ENCODE measurements around the gene LMF1. TPM values are rescaled to one million over a fixed set of nuclear protein-coding genes. Genes with fewer than 3 reads are reported as not detected.

LMF1 gene
- total RNA-seq, 3 donors from 2014 or later (not counting 1 experiment from before 2014, with no cell fraction given): 28.2 to 42.2 (median 41.2) TPM

DNA sequence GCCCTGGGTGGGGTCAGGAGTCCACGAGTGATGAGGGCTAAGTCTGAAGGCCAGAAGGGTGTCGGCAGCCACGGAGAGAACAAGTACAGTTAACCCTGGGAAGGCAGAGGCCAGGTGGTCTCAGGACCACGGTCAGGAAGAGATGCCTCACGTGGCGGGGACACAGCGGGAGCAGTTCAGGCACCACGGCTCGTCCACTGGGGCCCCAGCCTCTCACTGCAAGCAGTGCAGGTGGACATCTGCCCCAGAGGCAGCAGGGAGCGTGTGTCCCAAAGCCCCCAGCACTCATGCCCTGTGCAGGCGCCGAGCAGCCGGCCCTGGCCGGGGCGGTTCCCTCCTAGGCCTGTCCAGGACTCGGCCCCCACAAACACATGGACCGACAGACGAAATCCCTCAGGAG lies 4.7 kb downstream of the LMF1 start:
- Mint-ChIP-seq H3K27ac (no peak overlapping the region), H3K4me1 (peaks cover 26 to 29% of the 10 kb centered on the region in 2 donors), H3K9me3 (no peaks in the 10 kb centered on the region), H3K36me3 (peaks cover 8% of the 10 kb centered on the region), H3K27me3 (ENCODE audit: low read depth in 2 of 2) (no peaks in the 10 kb centered on the region), H3K4me3 (no peak overlapping the region)
- H3K27ac ChIP-seq (ENCODE audit: low read length): no peak overlapping the region
- no peak for ATAC-seq
- H3K27me3 ChIP-seq (ENCODE audit: control insufficient read depth, insufficient read depth, low read length): no peaks in the 10 kb centered on the region
- DNase-seq: no peak
- 97% methylated on average over 18 of the region's 18 CpGs for WGBS (ENCODE audit: insufficient coverage)
- TF ChIP-seq, protein P1, sequence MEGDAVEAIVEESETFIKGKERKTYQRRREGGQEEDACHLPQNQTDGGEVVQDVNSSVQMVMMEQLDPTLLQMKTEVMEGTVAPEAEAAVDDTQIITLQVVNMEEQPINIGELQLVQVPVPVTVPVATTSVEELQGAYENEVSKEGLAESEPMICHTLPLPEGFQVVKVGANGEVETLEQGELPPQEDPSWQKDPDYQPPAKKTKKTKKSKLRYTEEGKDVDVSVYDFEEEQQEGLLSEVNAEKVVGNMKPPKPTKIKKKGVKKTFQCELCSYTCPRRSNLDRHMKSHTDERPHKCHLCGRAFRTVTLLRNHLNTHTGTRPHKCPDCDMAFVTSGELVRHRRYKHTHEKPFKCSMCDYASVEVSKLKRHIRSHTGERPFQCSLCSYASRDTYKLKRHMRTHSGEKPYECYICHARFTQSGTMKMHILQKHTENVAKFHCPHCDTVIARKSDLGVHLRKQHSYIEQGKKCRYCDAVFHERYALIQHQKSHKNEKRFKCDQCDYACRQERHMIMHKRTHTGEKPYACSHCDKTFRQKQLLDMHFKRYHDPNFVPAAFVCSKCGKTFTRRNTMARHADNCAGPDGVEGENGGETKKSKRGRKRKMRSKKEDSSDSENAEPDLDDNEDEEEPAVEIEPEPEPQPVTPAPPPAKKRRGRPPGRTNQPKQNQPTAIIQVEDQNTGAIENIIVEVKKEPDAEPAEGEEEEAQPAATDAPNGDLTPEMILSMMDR (IDR thresholded peaks at IDR 0.05): no peak
- no peak overlapping the region for H3K4me3 ChIP-seq (ENCODE audit: low read length)
- intact Hi-C loops (cut with micrococcal nuclease): no loop called here
- peaks cover 19% of the 10 kb centered on the region for H3K4me1 ChIP-seq (ENCODE audit: control insufficient read depth, insufficient read depth, low read length)
- H3K9me3 ChIP-seq (ENCODE audit: control insufficient read depth, insufficient read depth, low read length): peaks cover 3% of the 10 kb centered on the region
- no peaks in the 10 kb centered on the region for H3K36me3 ChIP-seq (ENCODE audit: control insufficient read depth, insufficient read depth, low read length)

DNA sequence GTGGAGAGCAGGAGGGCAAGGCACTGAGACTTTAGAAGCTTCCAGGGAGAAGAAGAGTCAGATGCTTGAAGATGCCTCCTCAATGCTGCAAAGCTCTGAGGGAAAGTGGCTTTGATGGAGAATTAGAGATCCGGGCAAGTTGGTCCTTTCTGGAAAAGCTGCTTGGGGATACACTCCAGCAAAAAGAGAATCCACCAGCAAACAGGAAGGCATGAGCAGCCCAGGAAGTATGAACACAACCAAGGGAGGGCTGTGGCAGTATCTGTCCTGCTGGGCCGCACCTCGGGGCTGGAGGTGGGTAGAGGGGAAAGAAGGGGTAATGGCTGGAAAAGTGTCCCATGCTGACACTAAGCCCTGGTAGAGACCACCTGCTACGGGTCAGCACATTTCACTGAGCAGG lies 5.3 kb downstream of the LMF1 start:
- Mint-ChIP-seq H3K4me1 (peaks cover 26 to 29% of the 10 kb centered on the region in 2 donors), H3K27ac (no peak overlapping the region), H3K4me3 (peak overlapping the region; percentile 10), H3K36me3 (peaks cover 8% of the 10 kb centered on the region), H3K27me3 (ENCODE audit: low read depth in 2 of 2) (no peaks in the 10 kb centered on the region), H3K9me3 (no peaks in the 10 kb centered on the region)
- Histone ChIP-seq H3K4me1 (ENCODE audit: control insufficient read depth, insufficient read depth, low read length) (peaks cover 19% of the 10 kb centered on the region), H3K27me3 (ENCODE audit: control insufficient read depth, insufficient read depth, low read length) (no peaks in the 10 kb centered on the region), H3K36me3 (ENCODE audit: control insufficient read depth, insufficient read depth, low read length) (no peaks in the 10 kb centered on the region), H3K9me3 (ENCODE audit: control insufficient read depth, insufficient read depth, low read length) (peaks cover 3% of the 10 kb centered on the region), H3K4me3 (ENCODE audit: low read length) (no peak overlapping the region), H3K27ac (ENCODE audit: low read length) (no peak overlapping the region)
- DNase-seq: no peak
- WGBS (ENCODE audit: insufficient coverage): 98% methylated on average over 4 of the region's 4 CpGs
- no peak for ATAC-seq
- TF ChIP-seq, protein P1 (IDR thresholded peaks at IDR 0.05): no peak
- intact Hi-C loops (cut with micrococcal nuclease): no loop called here

DNA sequence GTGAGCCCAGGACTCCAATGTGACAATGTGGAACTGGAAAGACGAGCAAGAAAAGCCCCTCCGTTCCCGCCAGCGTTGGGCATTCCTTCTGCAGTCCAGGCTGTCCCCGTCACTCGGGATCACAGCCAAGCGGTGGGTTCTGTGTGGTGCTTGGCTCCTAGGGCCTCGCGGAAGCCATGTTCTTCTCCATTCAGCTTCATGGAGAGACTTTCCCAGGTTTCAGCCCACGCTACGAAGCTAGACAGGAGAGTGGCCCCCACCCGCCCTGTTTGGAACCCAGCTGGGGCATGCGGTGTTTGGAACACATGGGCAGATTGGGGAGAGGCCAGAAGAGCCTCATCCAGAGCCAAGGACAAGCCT lies 5.8 kb downstream of the LMF1 start:
- intact Hi-C loops (cut with micrococcal nuclease): no loop called here
- H3K27me3 Mint-ChIP-seq (ENCODE audit: low read depth in 2 of 2): no peaks in the 10 kb centered on the region
- no peak for ATAC-seq
- no peak overlapping the region for H3K4me3 ChIP-seq (ENCODE audit: low read length)
- no peak for DNase-seq
- TF ChIP-seq, protein P1 (IDR thresholded peaks at IDR 0.05): no peak
- H3K4me3 Mint-ChIP-seq: peak overlapping the region; percentile 10
- H3K36me3 Mint-ChIP-seq: peaks cover 8% of the 10 kb centered on the region
- WGBS (ENCODE audit: insufficient coverage): 97% methylated on average over 13 of the region's 13 CpGs
- H3K4me1 ChIP-seq (ENCODE audit: control insufficient read depth, insufficient read depth, low read length): peaks cover 16% of the 10 kb centered on the region
- no peaks in the 10 kb centered on the region for H3K36me3 ChIP-seq (ENCODE audit: control insufficient read depth, insufficient read depth, low read length)
- peaks cover 26 to 28% of the 10 kb centered on the region in 2 donors for H3K4me1 Mint-ChIP-seq
- no peak overlapping the region for H3K27ac Mint-ChIP-seq
- peak overlapping the region; percentile 34 for H3K27ac ChIP-seq (ENCODE audit: low read length)
- no peaks in the 10 kb centered on the region for H3K27me3 ChIP-seq (ENCODE audit: control insufficient read depth, insufficient read depth, low read length)
- H3K9me3 Mint-ChIP-seq: no peaks in the 10 kb centered on the region
- peaks cover 3% of the 10 kb centered on the region for H3K9me3 ChIP-seq (ENCODE audit: control insufficient read depth, insufficient read depth, low read length)

DNA sequence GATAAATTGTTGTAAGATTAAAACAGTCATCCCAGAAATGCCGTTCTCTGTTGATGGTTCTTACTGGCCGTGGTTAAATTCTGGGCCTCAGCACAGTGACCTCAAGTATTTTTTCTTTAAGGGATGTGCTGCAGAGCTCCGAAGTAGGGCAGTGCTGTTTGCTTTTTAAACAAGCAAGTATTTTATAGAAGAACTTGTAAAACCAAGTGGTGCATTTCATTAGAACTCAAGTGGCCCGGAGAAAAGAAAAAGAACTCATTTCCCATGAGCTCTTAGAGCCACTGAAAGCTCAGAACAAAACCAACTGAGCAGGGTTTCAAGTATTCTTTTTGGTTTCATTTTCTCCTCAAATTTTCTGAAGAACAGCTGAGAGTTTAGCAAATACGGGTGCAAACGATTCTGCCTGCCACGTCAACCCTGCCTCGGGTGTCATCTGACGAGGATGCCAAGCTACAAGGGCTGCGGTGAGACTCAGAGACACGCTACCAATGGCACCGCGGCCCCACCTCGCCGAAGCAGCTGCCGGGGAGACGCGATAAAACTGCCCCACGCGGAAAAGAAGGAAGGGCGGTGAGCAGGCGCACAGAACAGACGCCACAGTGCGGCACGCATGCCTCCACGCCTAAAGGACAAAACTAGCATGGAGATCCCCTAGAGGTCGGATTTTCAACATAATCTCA lies 6.3 kb downstream of the LMF1 start:
- Histone ChIP-seq H3K4me1 (ENCODE audit: control insufficient read depth, insufficient read depth, low read length) (peaks cover 11% of the 10 kb centered on the region), H3K36me3 (ENCODE audit: control insufficient read depth, insufficient read depth, low read length) (no peaks in the 10 kb centered on the region), H3K27me3 (ENCODE audit: control insufficient read depth, insufficient read depth, low read length) (no peaks in the 10 kb centered on the region), H3K4me3 (ENCODE audit: low read length) (no peak overlapping the region), H3K27ac (ENCODE audit: low read length) (peak overlapping the region; percentile 34), H3K9me3 (ENCODE audit: control insufficient read depth, insufficient read depth, low read length) (peaks cover 3% of the 10 kb centered on the region)
- intact Hi-C loops (cut with micrococcal nuclease): no loop called here
- Mint-ChIP-seq H3K4me1 (peaks cover 23 to 26% of the 10 kb centered on the region in 2 donors), H3K4me3 (no peak overlapping the region), H3K27ac (no peak overlapping the region), H3K27me3 (ENCODE audit: low read depth in 2 of 2) (no peaks in the 10 kb centered on the region), H3K9me3 (no peaks in the 10 kb centered on the region), H3K36me3 (peaks cover 8% of the 10 kb centered on the region)
- DNase-seq: peak in 1 of 2 donors; percentile 85
- TF ChIP-seq, protein P1 (IDR thresholded peaks at IDR 0.05): no peak
- 83% methylated on average over 27 of the region's 27 CpGs for WGBS (ENCODE audit: insufficient coverage)
- ATAC-seq: peak in 2 of 3 donors; percentile 15 to 56

Data from natural killer cell (primary cell).